Measurements from ENCODE around the gene ASL. TPM values are rescaled to one million over a fixed set of nuclear protein-coding genes. Genes with fewer than 3 reads are reported as not detected.
"Not testable (repeated sequence)": the region's sequence is repeated elsewhere in the genome, so short reads cannot be mapped to it uniquely, and the experiment has no call there.

ASL gene
- total and polyA plus RNA-seq, 12 donors, result 12.0 to 32.1 (median 25.3) TPM

- H3K4me3 ChIP-seq, result no peak overlapping the region
- no peaks in the 10 kb centered on the region for H3K9me3 ChIP-seq (replicated peaks in 1 of 3)
- no peaks in the 10 kb centered on the region for H3K27me3 ChIP-seq
- intact Hi-C loops (cut with DNase I), result no loop called here
- DNase-seq, result no peak
- TF ChIP-seq CTCF (IDR thresholded peaks at IDR 0.05), result no peak
- TF ChIP-seq POLR2A (IDR thresholded peaks at IDR 0.05), result no peak
- H3K36me3 ChIP-seq (replicated peaks in 1 of 2), result no peaks in the 10 kb centered on the region
- 87 to 98% (median 94%) methylated on average over 9 of the region's 9 CpGs for WGBS, 4 donors
- no peak overlapping the region for H3K27ac ChIP-seq
- peaks cover 29 to 53% of the 10 kb centered on the region in 2 donors for H3K4me1 ChIP-seq (replicated peaks in 1 of 2)
These were observed 47.5 kb downstream of the ASL start for GRCh38 chr7:66123175-66123528.

- H3K9me3 ChIP-seq (replicated peaks in 1 of 3); H3K36me3 ChIP-seq (replicated peaks in 1 of 2); intact Hi-C loops (cut with DNase I); H3K27me3 ChIP-seq; H3K4me3 ChIP-seq: not testable (repeated sequence)
- Histone ChIP-seq H3K4me1 (replicated peaks in 1 of 2) (peaks cover 29 to 44% of the 10 kb centered on the region in 2 donors), H3K27ac (peak overlapping the region in 4 of 5 donors; percentile 37 to 83 (median 65))
- 54 to 66% (median 61%) methylated on average over 5 of the region's 5 CpGs for WGBS, 4 donors
- peak in 1 of 7 donors; percentile 51 for DNase-seq
These were observed 48.9 kb downstream of the ASL start for GRCh38 chr7:66124569-66124861.

- H3K4me3 ChIP-seq, result no peak overlapping the region
- WGBS, 4 donors, result 7 to 25% (median 18%) methylated on average over 4 of the region's 4 CpGs
- H3K9me3 ChIP-seq (replicated peaks in 1 of 3), result no peaks in the 10 kb centered on the region
- DNase-seq, result peak in 1 of 7 donors; percentile 51
- TF ChIP-seq POLR2A (IDR thresholded peaks at IDR 0.05) (no peak), CTCF (IDR thresholded peaks at IDR 0.05) (no peak)
- H3K27ac ChIP-seq, result peak overlapping the region; percentile 29 to 83 (median 71)
- peaks cover 0 to 2% of the 10 kb centered on the region in 2 donors for H3K36me3 ChIP-seq (replicated peaks in 1 of 2)
- intact Hi-C loops (cut with DNase I), result no loop called here
- peaks cover 29 to 44% of the 10 kb centered on the region in 2 donors for H3K4me1 ChIP-seq (replicated peaks in 1 of 2)
- no peaks in the 10 kb centered on the region for H3K27me3 ChIP-seq
These were observed 49.6 kb downstream of the ASL start for GRCh38 chr7:66125052-66125694.

GRCh38 chr7:66125781-66126352 lies 50.2 kb downstream of the ASL start:
- Histone ChIP-seq H3K4me1 (replicated peaks in 1 of 2) (peaks cover 29 to 44% of the 10 kb centered on the region in 2 donors), H3K27ac (peak overlapping the region; percentile 29 to 83 (median 71))
- H3K9me3 ChIP-seq (replicated peaks in 1 of 3); H3K4me3 ChIP-seq; H3K27me3 ChIP-seq; intact Hi-C loops (cut with DNase I); H3K36me3 ChIP-seq (replicated peaks in 1 of 2): not testable (repeated sequence)
- DNase-seq, result peak in 5 of 7 donors; percentile 35 to 66 (median 49)
- 33 to 40% (median 35%) methylated on average over 6 of the region's 6 CpGs for WGBS, 4 donors
- TF ChIP-seq POLR2A (IDR thresholded peaks at IDR 0.05), result peak in 1 of 2 donors; percentile 2

GRCh38 chr7:66127172-66127571 lies 51.6 kb downstream of the ASL start:
- H3K4me3 ChIP-seq; intact Hi-C loops (cut with DNase I); H3K9me3 ChIP-seq (replicated peaks in 1 of 3); H3K27me3 ChIP-seq: not testable (repeated sequence)
- H3K36me3 ChIP-seq (replicated peaks in 1 of 2), result peaks cover 0 to 21% of the 10 kb centered on the region in 2 donors
- peaks cover 29 to 44% of the 10 kb centered on the region in 2 donors for H3K4me1 ChIP-seq (replicated peaks in 1 of 2)
- 67 to 86% (median 77%) methylated on average over 3 of the region's 3 CpGs for WGBS, 4 donors
- H3K27ac ChIP-seq, result peak overlapping the region in 3 of 5 donors; percentile 66 to 83 (median 78)
- DNase-seq, result peak in 1 of 7 donors; percentile 43

All from adrenal gland (tissue), 12 donors.